ENCODE measurements around the gene ZNF205.
"Not testable (repeated sequence)": the region's sequence is repeated elsewhere in the genome, so short reads cannot be mapped to it uniquely, and the experiment has no call there.

Gene ZNF205

GRCh38 chr16:3135126-3135715 is 22.8 kb downstream of the ZNF205 start:
- Histone ChIP-seq H3K4me1 (no peaks in the 10 kb centered on the region), H3K4me3 (ENCODE audit: low read depth, low read length) (peak overlapping the region; percentile 100), H3K36me3 (peaks cover 13% of the 10 kb centered on the region), H3K9me3 (no peaks in the 10 kb centered on the region), H3K27me3 (no peaks in the 10 kb centered on the region)
- no peak for DNase-seq
- TF ChIP-seq CTCF (IDR thresholded peaks at IDR 0.05; ENCODE audit: low read depth, low read length), result no peak

- H3K9me3 ChIP-seq, result no peaks in the 10 kb centered on the region
- no peak for TF ChIP-seq CTCF (IDR thresholded peaks at IDR 0.05; ENCODE audit: low read depth, low read length)
- no peaks in the 10 kb centered on the region for H3K27me3 ChIP-seq
- DNase-seq, result no peak
- H3K4me1 ChIP-seq, result no peaks in the 10 kb centered on the region
- peaks cover 4% of the 10 kb centered on the region; the same call in 1 of the 2 replicates for H3K36me3 ChIP-seq
- no peak overlapping the region for H3K4me3 ChIP-seq (ENCODE audit: low read depth, low read length)
Observed at GRCh38 chr16:3137267-3137666, 24.9 kb downstream of the ZNF205 start.

GRCh38 chr16:3138342-3138741 is 26.0 kb downstream of the ZNF205 start:
- Histone ChIP-seq H3K27me3 (no peaks in the 10 kb centered on the region), H3K9me3 (no peaks in the 10 kb centered on the region), H3K36me3 (peaks cover 7% of the 10 kb centered on the region), H3K4me1 (peaks cover 2% of the 10 kb centered on the region), H3K4me3 (ENCODE audit: low read depth, low read length) (no peak overlapping the region)
- no peak for DNase-seq
- no peak for TF ChIP-seq CTCF (IDR thresholded peaks at IDR 0.05; ENCODE audit: low read depth, low read length)

GRCh38 chr16:3138823-3139426 is 26.5 kb downstream of the ZNF205 start:
- Histone ChIP-seq H3K27me3 (no peaks in the 10 kb centered on the region), H3K4me1 (peaks cover 8% of the 10 kb centered on the region), H3K4me3 (ENCODE audit: low read depth, low read length) (no peak overlapping the region), H3K9me3 (no peaks in the 10 kb centered on the region), H3K36me3 (peaks cover 7% of the 10 kb centered on the region)
- TF ChIP-seq CTCF (IDR thresholded peaks at IDR 0.05; ENCODE audit: low read depth, low read length), result no peak
- DNase-seq, result no peak

GRCh38 chr16:3139561-3139960 is 27.2 kb downstream of the ZNF205 start:
- H3K27me3 ChIP-seq; H3K4me3 ChIP-seq (ENCODE audit: low read depth, low read length); H3K9me3 ChIP-seq; H3K4me1 ChIP-seq; H3K36me3 ChIP-seq; DNase-seq: not testable (repeated sequence)

GRCh38 chr16:3140603-3141427 is 28.4 kb downstream of the ZNF205 start:
- Histone ChIP-seq H3K36me3 (peaks cover 7% of the 10 kb centered on the region), H3K4me1 (peaks cover 9% of the 10 kb centered on the region), H3K27me3 (no peaks in the 10 kb centered on the region), H3K9me3 (no peaks in the 10 kb centered on the region), H3K4me3 (ENCODE audit: low read depth, low read length) (no peak overlapping the region)
- DNase-seq, result no peak
- TF ChIP-seq CTCF (IDR thresholded peaks at IDR 0.05; ENCODE audit: low read depth, low read length), result no peak
